HG02678 (cell line): Measurements from ENCODE around the gene ADCY1.

Experiments used
- ATAC-seq: cut with Tn5 transposase; IDR thresholded peaks from one replicate; pipeline ENCODE4 v1.9.1; 2021; ENCODE audit warnings: mild to moderate bottlenecking, moderate library complexity; ENCODE audit not compliant: unreplicated experiment

The ADCY1 gene

GRCh38 chr7:45576249-45576929, 2.2 kb downstream of the ADCY1 start:
- ATAC-seq, result no peak

- ATAC-seq, result no peak
Measured at GRCh38 chr7:45578022-45578421, 3.9 kb downstream of the ADCY1 start.

GRCh38 chr7:45578467-45578866, 4.3 kb downstream of the ADCY1 start:
- ATAC-seq, result no peak

- ATAC-seq, result no peak
Measured at GRCh38 chr7:45579391-45579801, 5.2 kb downstream of the ADCY1 start.

GRCh38 chr7:45580053-45580872, 6.1 kb downstream of the ADCY1 start:
- no peak for ATAC-seq

GRCh38 chr7:45581271-45581780, 7.2 kb downstream of the ADCY1 start:
- no peak for ATAC-seq

- ATAC-seq, result no peak
Measured at GRCh38 chr7:45582136-45582749, 8.1 kb downstream of the ADCY1 start.

GRCh38 chr7:45582868-45583277, 8.7 kb downstream of the ADCY1 start:
- no peak for ATAC-seq

GRCh38 chr7:45583296-45583695, 9.1 kb downstream of the ADCY1 start:
- no peak for ATAC-seq

- no peak for ATAC-seq
Measured at GRCh38 chr7:45584261-45585210, 10.4 kb downstream of the ADCY1 start.

GRCh38 chr7:45585628-45586027, 11.5 kb downstream of the ADCY1 start:
- ATAC-seq, result no peak

GRCh38 chr7:45586542-45587520, 12.7 kb downstream of the ADCY1 start:
- ATAC-seq, result no peak

GRCh38 chr7:45588466-45588865, 14.3 kb downstream of the ADCY1 start:
- no peak for ATAC-seq

- ATAC-seq, result no peak
Measured at GRCh38 chr7:45589061-45589460, 14.9 kb downstream of the ADCY1 start.

GRCh38 chr7:45589915-45590678, 15.9 kb downstream of the ADCY1 start:
- ATAC-seq, result no peak

GRCh38 chr7:45590679-45591057, 16.5 kb downstream of the ADCY1 start:
- no peak for ATAC-seq

GRCh38 chr7:45591101-45591906, 17.1 kb downstream of the ADCY1 start:
- ATAC-seq, result no peak
